GM12801 (cell line): ENCODE data around the gene OR51D1.

ENCODE experiments used
- TF ChIP-seq, protein P1 (sequence below): IDR thresholded peaks from one replicate; pipeline ENCODE4 v1.5.1; 2011; ENCODE audit warnings: control low read depth; ENCODE audit not compliant: insufficient read length; ENCODE audit errors: extremely low read depth

OR51D1 gene

GRCh38 chr11:4636962-4637661, at the start of gene OR51D1:
TSS of gene OR51D1 (plus strand) at chr11:4637477. CDS start at chr11:4639791, 2,314 bp downstream.
- TF ChIP-seq, protein P1, sequence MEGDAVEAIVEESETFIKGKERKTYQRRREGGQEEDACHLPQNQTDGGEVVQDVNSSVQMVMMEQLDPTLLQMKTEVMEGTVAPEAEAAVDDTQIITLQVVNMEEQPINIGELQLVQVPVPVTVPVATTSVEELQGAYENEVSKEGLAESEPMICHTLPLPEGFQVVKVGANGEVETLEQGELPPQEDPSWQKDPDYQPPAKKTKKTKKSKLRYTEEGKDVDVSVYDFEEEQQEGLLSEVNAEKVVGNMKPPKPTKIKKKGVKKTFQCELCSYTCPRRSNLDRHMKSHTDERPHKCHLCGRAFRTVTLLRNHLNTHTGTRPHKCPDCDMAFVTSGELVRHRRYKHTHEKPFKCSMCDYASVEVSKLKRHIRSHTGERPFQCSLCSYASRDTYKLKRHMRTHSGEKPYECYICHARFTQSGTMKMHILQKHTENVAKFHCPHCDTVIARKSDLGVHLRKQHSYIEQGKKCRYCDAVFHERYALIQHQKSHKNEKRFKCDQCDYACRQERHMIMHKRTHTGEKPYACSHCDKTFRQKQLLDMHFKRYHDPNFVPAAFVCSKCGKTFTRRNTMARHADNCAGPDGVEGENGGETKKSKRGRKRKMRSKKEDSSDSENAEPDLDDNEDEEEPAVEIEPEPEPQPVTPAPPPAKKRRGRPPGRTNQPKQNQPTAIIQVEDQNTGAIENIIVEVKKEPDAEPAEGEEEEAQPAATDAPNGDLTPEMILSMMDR: peak; percentile 53

DNA sequence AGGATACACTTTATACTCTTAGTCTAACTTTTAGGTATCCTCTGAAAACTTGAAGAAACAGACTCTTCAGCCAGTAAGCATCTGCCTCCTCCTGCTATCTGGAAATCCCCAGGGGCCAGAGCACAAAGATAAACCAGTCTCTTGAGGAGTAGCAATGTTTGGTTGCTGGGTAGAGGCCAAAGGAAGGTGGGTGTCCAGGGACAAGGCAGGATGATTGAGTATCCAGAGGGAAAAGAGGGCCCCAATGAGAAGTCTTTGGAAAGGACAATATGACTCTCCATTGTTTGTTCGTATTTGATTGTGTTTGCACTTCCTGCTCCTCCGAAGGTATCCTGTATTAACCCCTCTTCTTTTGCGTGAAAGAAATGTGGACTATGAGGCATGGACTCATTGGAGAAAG, 48.3 kb upstream of the OR51D1 start:
- TF ChIP-seq, protein P1: no peak

DNA sequence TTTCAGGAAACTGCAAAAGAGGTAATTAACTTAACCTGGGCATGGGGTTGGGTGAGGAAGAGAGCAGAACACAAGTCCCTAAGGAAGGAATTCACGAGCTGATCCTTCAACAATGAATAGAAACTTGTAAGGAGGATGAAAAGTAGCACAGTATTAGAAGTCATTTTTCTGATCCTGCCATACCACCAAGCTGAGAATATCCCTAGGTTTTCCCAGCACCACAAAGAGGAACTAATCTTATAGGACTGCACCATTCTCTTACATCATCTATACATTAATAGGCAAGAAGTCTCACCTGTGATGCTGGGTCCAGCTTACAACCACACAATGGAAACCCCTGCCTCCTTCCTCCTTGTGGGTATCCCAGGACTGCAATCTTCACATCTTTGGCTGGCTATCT, 43.5 kb upstream of the OR51D1 start, which contains the start of gene OR52I1:
Gene OR52I1 (plus strand): TSS at position 301 of the 400 bp plus-strand sequence. CDS start 0 bp downstream, at position 301.
- TF ChIP-seq, protein P1: no peak

DNA sequence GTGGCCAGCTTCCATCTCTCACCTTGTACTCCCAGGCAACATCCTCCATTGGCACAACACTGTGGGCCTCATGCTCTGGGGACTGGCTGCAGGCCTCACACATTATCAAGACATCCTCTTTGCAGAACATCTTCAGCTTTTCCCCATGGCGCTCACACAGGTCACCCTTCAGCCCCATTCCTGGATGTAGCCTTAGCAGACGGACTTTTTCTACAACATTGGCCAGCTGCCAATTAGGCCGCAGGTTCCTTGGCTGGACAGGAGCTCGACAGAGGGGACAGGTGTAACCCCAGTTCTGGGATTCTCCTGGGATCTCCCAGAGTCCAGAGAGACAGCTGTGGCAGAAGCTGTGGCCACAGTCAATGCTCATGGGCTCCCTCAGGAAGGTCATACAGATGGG, 32.2 kb upstream of the OR51D1 start:
- TF ChIP-seq, protein P1: no peak

GRCh38 chr11:4606231-4607015, 30.9 kb upstream of the OR51D1 start:
- TF ChIP-seq, protein P1: no peak

DNA sequence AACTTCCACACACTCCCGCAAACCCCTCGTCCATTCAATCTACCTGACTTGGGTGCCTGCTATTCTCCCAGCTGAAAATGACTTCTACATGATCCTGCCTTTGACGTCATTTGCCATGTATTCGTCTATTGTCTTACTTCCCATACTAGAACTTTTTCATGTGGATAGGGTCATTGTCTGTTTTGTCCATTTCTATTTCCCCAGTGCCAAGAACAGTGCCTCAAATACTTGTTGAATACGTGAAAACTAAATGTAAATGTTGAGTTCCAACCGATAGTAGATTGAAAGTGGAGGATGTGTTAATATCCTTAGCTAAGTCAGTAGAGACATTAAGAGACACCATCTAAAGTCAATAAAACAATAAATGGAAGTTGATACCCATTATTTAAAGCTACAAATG, 30.2 kb upstream of the OR51D1 start:
- TF ChIP-seq, protein P1: no peak

GRCh38 chr11:4607781-4608666, 29.3 kb upstream of the OR51D1 start, which contains the start of gene TRIM68:
TSS of gene TRIM68 (minus strand) at chr11:4608231. CDS start at chr11:4605504, 2,727 bp downstream.
- TF ChIP-seq, protein P1: no peak
